ENCODE data around the gene TEDC2. TPM values are rescaled to one million over a fixed set of nuclear protein-coding genes. Genes with fewer than 3 reads are reported as not detected.

The TEDC2 gene
- total and polyA plus RNA-seq, 2 of the 8 experiments (the other 6 are each of a cell fraction or from before 2014, with no cell fraction given), result 54.6 to 55.6 TPM

DNA sequence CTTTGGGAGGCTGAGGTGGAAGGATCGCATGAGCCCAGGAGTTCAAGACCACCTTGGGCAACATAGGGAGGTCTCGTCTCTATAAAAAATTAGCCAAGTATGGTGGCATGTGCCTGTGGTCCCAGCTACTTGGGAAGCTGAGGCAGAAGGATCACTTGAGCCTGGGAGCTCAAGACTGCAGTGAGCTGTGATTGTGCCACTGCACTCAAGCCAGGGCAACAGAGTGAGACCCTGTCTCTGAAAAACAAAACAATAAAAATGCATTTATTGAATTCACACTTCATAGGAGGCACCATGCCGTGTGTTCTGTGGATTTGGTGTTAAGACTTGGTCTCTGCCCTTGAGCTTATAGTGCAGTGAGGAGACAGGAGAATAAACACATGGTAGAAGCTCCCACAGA, 17.4 kb downstream of the TEDC2 start (continued):
- no peak for TF ChIP-seq SIN3A (conservative IDR thresholded peaks at IDR 0.05 in 1 of 2, IDR thresholded peaks at IDR 0.05 in 1 of 2; ENCODE audit: low read depth in 1 of 2, low read length in 2 of 2)
